LHCN-M2 (cell line): ENCODE results near the gene TEAD1. TPM values are rescaled to one million over a fixed set of nuclear protein-coding genes. Genes with fewer than 3 reads are reported as not detected.

ENCODE experiments used
- DNase-seq: peaks from one replicate; pipeline ENCODE4 v3.0.0-alpha.2; 2012; ENCODE audit warnings: low read depth
- total RNA-seq: library from RNA; depleted of rRNA; stranded (reverse); fragments of >200 nt; gene quantifications from 2 replicates; pipeline ENCODE4 v1.2.3, GENCODE V29; 2014

The TEAD1 gene
- total RNA-seq, 1 experiment from 2014 or later = 105 TPM

GRCh38 chr11:12764187-12764914 is 90.1 kb downstream of the TEAD1 start:
- DNase-seq = no peak

GRCh38 chr11:12765428-12765827 is 91.2 kb downstream of the TEAD1 start:
- peak; percentile 80 for DNase-seq

GRCh38 chr11:12767027-12767426 is 92.8 kb downstream of the TEAD1 start:
- peak; percentile 36 for DNase-seq

- DNase-seq = no peak
Observed at GRCh38 chr11:12767577-12767976, 93.4 kb downstream of the TEAD1 start.

GRCh38 chr11:12768726-12769673 is 94.8 kb downstream of the TEAD1 start:
- DNase-seq = no peak

- DNase-seq = peak; percentile 83
Observed at GRCh38 chr11:12769834-12770345, 95.7 kb downstream of the TEAD1 start.

- no peak for DNase-seq
Observed at GRCh38 chr11:12770435-12770834, 96.2 kb downstream of the TEAD1 start.

GRCh38 chr11:12770966-12771597 is 96.9 kb downstream of the TEAD1 start:
- DNase-seq = no peak

- peak; percentile 67 for DNase-seq
Observed at GRCh38 chr11:12771875-12772274, 97.7 kb downstream of the TEAD1 start.

GRCh38 chr11:12772324-12772723 is 98.1 kb downstream of the TEAD1 start:
- DNase-seq = no peak

GRCh38 chr11:12773591-12773990 is 99.4 kb downstream of the TEAD1 start:
- no peak for DNase-seq

GRCh38 chr11:12775955-12776354 is 101.7 kb downstream of the TEAD1 start:
- peak; percentile 43 for DNase-seq

- peak; percentile 96 for DNase-seq
Observed at GRCh38 chr11:12777208-12777874, 103.1 kb downstream of the TEAD1 start.

GRCh38 chr11:12778240-12778905 is 104.2 kb downstream of the TEAD1 start:
- no peak for DNase-seq

- DNase-seq = no peak
Observed at GRCh38 chr11:12783765-12784164, 109.5 kb downstream of the TEAD1 start.

- no peak for DNase-seq
Observed at GRCh38 chr11:12784445-12784844, 110.2 kb downstream of the TEAD1 start.

- DNase-seq = peak; percentile 39
Observed at GRCh38 chr11:12784987-12785386, 110.8 kb downstream of the TEAD1 start.

- DNase-seq = no peak
Observed at GRCh38 chr11:12785901-12786300, 111.7 kb downstream of the TEAD1 start.

GRCh38 chr11:12786450-12786849 is 112.2 kb downstream of the TEAD1 start:
- no peak for DNase-seq

GRCh38 chr11:12786891-12787290 is 112.7 kb downstream of the TEAD1 start:
- no peak for DNase-seq

GRCh38 chr11:12787847-12788246 is 113.6 kb downstream of the TEAD1 start:
- peak; percentile 92 for DNase-seq
